GM18520 (cell line): ENCODE measurements around the gene CHMP2A.

ENCODE experiments used
- ATAC-seq: cut with Tn5 transposase; IDR thresholded peaks from one replicate; pipeline ENCODE4 v1.9.1; 2021; ENCODE audit not compliant: unreplicated experiment

Gene CHMP2A

DNA sequence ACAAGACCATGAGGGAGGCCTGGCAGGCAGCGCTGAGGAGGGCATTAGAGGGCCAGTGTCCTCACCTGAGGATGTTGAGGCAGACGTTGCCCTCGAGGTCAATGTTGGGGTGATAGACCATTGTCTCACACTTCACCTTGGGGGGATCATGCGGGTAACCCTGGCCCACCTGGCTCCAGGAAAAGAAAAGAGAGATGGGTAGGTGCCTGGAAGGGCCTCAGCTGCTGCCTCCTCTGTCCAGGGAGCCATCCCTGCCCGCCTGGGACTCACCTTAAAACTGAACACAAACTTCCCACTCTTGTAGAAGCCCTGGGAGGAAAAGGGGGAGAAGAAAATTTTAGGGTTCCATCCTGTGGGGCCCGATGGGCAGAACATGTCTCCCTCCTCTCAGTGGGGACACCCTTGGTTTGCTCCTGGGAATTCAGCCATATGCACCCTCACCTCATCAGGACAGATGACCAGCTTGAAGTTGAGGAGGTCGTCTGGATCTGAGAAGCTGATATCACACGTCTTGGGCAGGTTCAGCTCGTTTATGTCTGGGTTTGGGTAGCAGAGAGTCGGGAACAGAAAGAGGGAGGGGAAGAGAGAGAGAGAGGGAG is 1.8 kb upstream of the CHMP2A start:
- ATAC-seq = no peak

- ATAC-seq = no peak
Measured at GRCh38 chr19:58555920-58556621, 1.2 kb upstream of the CHMP2A start.

DNA sequence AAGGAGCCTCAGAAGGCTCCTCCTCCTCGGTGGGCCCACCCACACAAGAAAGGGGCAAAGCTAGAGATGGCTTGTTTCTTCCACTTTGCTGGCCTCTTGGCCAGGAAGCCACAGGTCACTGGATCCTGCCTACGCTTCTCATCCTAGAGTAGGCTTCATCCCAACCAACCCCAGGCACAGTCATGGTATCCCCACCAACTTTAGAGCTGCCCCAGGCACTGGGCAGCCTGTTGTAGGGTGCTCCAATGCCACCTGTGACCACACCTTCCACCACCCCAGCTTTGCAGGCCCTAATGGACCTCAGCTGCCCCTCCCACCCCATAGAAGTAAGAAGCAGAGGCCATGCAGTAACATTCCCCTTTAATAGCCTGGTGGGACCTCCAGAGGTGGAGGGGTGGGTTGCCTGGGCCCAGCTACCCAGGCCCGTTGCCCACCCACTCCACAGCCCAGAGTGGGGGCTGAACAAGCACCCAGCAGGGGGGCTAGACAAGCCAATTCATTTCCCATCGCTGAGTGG is 522 bp upstream of the CHMP2A start:
- no peak for ATAC-seq

DNA sequence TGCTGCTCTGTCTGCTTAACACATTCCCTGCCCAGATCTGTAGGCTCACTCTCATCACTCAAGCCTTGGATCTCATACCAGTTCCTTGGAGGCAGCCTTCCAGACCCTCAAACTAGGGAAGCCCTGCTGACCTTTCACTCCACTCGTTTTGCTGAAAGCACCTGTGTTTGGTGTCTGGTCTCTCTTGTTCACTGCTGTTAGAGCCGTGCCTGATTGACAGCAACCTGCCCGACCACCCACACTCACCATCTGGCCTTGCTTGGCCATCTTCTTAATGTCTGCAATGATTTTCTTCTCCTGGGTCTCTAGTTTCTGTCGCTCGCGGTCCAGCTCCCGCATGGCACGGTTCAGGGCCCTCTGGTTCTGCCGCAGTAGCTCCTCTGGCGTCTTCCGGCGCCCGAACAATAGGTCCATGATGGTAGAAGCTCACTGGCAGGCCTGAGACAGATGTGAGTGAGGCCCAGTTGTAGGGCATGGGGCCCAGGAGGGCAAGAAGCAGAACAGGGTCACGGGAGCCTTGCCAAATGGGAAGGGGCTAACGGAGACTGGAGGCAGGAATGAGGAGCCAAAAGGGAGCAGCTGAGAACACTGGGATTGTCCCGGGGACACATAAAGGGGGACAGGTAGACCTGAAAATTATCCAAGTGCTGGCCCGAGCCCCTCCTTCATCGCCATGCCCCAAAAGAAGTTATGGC is 959 bp downstream of the CHMP2A start:
- ATAC-seq = no peak

GRCh38 chr19:58552655-58553054 is 2.2 kb downstream of the CHMP2A start:
- no peak for ATAC-seq

DNA sequence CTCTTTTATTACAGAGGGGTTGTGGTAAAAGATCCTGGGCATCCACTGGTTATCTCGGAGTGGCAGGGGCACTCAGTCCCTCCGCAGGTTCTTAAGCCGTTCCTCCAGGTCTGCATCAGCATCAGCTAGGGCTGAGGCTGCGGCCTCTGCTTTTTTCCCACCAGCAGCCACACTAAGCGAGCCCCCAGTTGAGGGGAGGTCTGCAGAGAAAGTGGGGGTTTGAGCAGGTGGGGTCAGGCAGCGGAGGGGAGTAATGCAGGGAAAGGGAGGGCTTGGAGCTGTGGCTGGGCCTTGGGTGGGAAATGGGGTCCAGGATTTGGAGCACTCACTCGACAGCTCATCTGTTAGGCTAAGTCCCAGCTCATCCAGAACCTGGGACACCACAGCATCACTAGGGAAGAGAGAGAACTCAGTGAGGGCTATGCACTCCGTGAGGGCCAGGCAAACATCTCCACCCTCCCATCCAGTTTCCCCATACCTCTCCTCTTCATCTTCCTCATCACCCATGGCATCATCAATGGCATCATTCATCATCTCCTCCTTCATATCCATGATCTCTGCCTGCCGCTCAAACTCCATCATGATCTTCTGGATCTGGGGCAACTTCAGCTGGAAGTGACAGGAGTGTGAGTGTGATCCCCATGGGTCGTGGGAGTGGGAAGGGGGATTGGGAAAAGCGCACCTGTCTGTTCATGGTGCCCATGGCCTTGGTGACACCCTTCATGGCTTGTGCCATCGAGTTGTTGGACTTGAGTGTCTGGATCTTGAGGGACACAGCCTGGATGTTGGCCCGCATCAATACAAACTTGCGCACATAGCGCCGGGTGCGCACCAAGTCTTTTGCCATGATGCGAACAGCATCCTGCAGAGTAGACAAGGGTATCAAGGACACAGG is 3.1 kb downstream of the CHMP2A start:
- no peak for ATAC-seq

GRCh38 chr19:58551123-58551497 is 3.8 kb downstream of the CHMP2A start:
- no peak for ATAC-seq

DNA sequence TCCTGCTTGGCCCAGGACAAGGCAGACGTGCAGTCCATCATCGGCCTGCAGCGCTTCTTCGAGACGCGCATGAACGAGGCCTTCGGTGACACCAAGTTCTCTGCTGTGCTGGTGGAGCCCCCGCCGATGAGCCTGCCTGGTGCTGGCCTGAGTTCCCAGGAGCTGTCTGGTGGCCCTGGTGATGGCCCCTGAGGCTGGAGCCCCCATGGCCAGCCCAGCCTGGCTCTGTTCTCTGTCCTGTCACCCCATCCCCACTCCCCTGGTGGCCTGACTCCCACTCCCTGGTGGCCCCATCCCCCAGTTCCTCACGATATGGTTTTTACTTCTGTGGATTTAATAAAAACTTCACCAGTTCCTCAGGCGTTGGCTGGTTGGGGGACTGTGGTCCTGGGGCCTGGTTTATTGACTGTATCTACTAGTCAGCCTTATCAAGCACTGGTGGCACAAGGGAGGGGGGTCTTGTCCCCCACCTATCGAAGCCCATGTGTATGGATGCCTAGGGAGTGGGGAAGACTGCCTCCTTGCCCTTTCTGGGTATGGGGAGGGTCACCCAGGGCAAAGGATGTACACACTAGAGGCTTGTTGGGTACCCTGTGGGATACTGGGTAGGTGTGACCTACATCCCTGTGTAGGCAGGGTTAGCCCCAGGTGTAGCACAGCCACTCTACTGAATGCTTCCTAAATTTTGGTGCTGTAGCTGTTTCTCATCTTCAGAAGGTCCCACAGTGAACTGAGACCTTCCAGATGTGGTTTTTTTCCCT is 4.4 kb downstream of the CHMP2A start:
- no peak for ATAC-seq

- ATAC-seq = no peak
Measured at GRCh38 chr19:58549664-58550361, 5.1 kb downstream of the CHMP2A start.

DNA sequence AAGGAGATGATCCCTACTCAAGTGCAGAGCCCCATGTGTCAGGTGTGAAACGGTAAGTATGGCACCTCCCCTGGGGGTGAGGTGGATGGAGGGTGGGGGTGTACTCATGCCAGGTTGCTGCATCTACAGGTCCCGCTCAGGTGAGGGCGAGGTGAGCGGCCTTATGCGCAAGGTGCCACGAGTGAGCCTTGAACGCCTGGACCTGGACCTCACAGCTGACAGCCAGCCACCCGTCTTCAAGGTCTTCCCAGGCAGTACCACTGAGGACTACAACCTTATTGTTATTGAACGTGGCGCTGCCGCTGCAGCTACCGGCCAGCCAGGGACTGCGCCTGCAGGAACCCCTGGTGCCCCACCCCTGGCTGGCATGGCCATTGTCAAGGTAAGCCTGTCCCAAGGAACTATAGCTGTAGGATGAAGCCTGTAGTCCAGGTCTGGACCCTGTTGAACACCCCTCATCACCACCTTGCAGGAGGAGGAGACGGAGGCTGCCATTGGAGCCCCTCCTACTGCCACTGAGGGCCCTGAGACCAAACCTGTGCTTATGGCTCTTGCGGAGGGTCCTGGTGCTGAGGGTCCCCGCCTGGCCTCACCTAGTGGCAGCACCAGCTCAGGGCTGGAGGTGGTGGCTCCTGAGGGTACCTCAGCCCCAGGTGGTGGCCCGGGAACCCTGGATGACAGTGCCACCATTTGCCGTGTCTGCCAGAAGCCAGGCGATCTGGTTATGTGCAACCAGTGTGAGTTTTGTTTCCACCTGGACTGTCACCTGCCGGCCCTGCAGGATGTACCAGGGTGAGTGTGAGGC is 5.8 kb downstream of the CHMP2A start:
- no peak for ATAC-seq

- ATAC-seq = no peak
Measured at GRCh38 chr19:58547323-58548312, 7.3 kb downstream of the CHMP2A start.

DNA sequence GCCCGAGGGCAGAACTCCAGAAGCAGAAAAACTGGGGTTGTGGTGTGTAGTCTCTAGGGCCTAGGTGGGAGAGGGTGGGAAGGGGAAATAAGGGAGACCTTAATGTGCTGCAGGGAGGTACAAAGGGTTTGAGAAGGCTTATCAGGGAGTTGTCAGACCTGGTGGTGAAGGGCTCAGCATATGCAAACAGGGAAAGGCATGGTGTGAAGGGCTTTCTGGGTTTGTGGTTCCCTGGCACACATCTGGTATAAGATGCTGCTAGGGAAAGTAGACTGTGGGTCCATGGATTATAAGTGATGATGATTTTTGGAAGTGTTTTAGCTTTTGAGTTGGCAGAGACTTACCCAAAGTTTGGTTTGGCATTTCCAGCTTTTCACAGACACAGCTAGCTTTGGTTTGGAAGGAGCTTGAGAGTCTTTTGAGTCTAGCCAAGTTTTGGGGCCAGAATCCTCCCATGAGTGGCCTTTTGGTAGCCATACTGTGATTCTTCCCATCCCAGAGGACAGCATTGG is 8.8 kb downstream of the CHMP2A start:
- ATAC-seq = no peak

DNA sequence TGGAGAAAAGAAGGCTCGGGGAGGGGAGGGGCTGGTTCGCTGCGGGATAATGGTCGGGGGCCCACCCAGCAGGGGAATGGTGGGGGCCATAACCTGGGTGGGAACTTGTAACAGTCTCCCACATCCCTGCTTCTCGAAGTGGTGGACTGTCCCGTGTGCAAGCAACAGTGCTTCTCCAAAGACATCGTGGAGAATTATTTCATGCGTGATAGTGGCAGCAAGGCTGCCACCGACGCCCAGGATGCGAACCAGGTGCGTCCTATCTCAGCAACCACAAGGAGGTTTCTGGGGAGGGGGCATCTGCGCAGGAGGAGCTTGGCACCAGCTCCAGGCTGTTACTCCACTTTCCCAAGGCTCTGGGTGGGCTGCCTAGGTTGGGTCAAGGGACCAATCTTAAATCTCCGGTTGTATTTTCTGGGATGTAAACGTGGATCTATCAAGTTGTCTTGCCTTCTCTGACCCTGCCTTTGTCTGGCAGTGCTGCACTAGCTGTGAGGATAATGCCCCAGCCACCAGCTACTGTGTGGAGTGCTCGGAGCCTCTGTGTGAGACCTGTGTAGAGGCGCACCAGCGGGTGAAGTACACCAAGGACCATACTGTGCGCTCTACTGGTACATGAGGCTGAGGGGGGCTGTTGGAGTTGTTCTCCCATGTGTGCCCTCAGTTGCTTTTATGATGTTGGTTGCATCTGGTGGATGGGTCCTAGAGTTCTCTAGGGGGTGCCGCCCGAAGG is 9.5 kb downstream of the CHMP2A start:
- ATAC-seq = no peak

DNA sequence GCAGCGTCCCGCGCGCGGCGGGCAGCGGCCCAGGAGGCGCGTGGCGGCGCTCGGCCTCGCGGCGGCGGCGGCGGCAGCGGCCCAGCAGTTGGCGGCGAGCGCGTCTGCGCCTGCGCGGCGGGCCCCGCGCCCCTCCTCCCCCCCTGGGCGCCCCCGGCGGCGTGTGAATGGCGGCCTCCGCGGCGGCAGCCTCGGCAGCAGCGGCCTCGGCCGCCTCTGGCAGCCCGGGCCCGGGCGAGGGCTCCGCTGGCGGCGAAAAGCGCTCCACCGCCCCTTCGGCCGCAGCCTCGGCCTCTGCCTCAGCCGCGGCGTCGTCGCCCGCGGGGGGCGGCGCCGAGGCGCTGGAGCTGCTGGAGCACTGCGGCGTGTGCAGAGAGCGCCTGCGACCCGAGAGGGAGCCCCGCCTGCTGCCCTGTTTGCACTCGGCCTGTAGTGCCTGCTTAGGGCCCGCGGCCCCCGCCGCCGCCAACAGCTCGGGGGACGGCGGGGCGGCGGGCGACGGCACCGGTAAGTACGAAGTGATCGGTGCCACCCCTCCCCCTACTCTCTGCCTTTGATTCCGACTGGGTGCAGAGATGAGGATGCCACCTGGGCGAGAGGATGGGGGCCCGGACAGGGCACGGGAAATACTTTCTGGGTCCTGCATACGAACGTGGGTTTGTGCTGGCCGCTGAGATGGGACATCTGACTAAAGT is 10.2 kb downstream of the CHMP2A start:
- peak; percentile 40 for ATAC-seq

DNA sequence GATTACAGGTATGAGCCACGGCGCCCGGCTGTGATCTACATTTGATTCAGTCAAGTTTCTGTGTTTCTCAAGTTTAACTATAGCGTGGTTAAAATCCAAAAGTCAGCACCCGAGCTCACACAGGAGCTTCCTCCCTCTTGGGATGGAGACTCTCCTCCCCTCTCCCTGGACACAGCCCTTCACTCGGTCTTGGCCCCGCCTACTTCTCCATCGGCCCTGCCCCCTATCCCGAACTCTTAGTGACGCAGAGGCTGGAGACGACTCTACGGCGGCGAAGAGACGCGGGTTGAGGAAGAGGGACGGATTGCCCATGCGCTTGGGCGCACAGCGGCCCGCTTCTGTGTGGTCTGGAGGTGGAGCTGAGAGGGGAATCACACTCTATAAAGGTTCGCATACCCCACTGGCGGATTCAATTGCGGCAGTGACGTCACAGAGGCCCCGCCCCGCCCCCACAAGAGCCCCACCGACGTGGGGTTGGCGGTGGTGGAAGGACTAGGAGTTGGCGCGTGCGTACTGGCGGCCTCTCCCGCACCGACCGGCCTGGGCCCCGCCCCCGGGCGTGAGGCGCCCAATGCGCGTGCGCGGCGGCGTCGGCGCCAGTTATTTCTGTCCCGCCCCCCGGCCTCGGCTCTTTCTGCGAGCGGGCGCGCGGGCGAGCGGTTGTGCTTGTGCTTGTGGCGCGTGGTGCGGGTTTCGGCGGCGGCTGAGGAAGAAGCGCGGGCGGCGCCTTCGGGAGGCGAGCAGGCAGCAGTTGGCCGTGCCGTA is 10.9 kb downstream of the CHMP2A start, which contains the start of gene TRIM28:
TRIM28 (plus strand) TSS at position 239 of the 765 bp plus-strand sequence. CDS start 694 bp downstream, outside the sequence.
- ATAC-seq = peak; percentile 70
